GM19463 (cell line): ENCODE results near the gene ZNF774.
"Not testable (repeated sequence)": the region's sequence is repeated elsewhere in the genome, so short reads cannot be mapped to it uniquely, and the experiment has no call there.

Experiments used
- ATAC-seq: cut with Tn5 transposase; IDR thresholded peaks from one replicate; pipeline ENCODE4 v1.9.1; 2021; ENCODE audit warnings: mild to moderate bottlenecking, moderate library complexity; ENCODE audit not compliant: unreplicated experiment

Gene ZNF774

GRCh38 chr15:90344662-90345061, 7.4 kb upstream of the ZNF774 start:
- no peak for ATAC-seq

- ATAC-seq, result no peak
Observed at GRCh38 chr15:90345857-90346256, 6.2 kb upstream of the ZNF774 start.

- not testable (repeated sequence) for ATAC-seq
Observed at GRCh38 chr15:90347431-90348065, 4.5 kb upstream of the ZNF774 start.

- no peak for ATAC-seq
Observed at GRCh38 chr15:90348456-90348855, 3.6 kb upstream of the ZNF774 start.

GRCh38 chr15:90349072-90349471, 3.0 kb upstream of the ZNF774 start:
- ATAC-seq, result no peak

- no peak for ATAC-seq
Observed at GRCh38 chr15:90349821-90350220, 2.3 kb upstream of the ZNF774 start.

GRCh38 chr15:90351479-90352106, 491 bp upstream of the ZNF774 start:
- ATAC-seq, result no peak

GRCh38 chr15:90354986-90355385, 2.9 kb downstream of the ZNF774 start:
- ATAC-seq, result no peak

- ATAC-seq, result no peak
Observed at GRCh38 chr15:90358124-90359033, 6.3 kb downstream of the ZNF774 start.

- no peak for ATAC-seq
Observed at GRCh38 chr15:90360746-90361145, 8.7 kb downstream of the ZNF774 start.

GRCh38 chr15:90362936-90363212, 10.8 kb downstream of the ZNF774 start:
- ATAC-seq, result no peak

GRCh38 chr15:90364251-90364650, 12.2 kb downstream of the ZNF774 start:
- ATAC-seq, result no peak

- ATAC-seq, result no peak
Observed at GRCh38 chr15:90365414-90366055, 13.5 kb downstream of the ZNF774 start.

GRCh38 chr15:90367576-90367975, 15.5 kb downstream of the ZNF774 start:
- no peak for ATAC-seq

- no peak for ATAC-seq
Observed at GRCh38 chr15:90375071-90375470, 23.0 kb downstream of the ZNF774 start.

GRCh38 chr15:90376789-90377188, 24.7 kb downstream of the ZNF774 start:
- ATAC-seq, result no peak

GRCh38 chr15:90379263-90379662, 27.2 kb downstream of the ZNF774 start:
- ATAC-seq, result no peak

- ATAC-seq, result no peak
Observed at GRCh38 chr15:90381515-90381914, 29.4 kb downstream of the ZNF774 start.

- ATAC-seq, result no peak
Observed at GRCh38 chr15:90382320-90382719, 30.2 kb downstream of the ZNF774 start.

- ATAC-seq, result no peak
Observed at GRCh38 chr15:90386221-90386620, 34.1 kb downstream of the ZNF774 start.
